ENCODE data around the gene PROC.

DNA sequence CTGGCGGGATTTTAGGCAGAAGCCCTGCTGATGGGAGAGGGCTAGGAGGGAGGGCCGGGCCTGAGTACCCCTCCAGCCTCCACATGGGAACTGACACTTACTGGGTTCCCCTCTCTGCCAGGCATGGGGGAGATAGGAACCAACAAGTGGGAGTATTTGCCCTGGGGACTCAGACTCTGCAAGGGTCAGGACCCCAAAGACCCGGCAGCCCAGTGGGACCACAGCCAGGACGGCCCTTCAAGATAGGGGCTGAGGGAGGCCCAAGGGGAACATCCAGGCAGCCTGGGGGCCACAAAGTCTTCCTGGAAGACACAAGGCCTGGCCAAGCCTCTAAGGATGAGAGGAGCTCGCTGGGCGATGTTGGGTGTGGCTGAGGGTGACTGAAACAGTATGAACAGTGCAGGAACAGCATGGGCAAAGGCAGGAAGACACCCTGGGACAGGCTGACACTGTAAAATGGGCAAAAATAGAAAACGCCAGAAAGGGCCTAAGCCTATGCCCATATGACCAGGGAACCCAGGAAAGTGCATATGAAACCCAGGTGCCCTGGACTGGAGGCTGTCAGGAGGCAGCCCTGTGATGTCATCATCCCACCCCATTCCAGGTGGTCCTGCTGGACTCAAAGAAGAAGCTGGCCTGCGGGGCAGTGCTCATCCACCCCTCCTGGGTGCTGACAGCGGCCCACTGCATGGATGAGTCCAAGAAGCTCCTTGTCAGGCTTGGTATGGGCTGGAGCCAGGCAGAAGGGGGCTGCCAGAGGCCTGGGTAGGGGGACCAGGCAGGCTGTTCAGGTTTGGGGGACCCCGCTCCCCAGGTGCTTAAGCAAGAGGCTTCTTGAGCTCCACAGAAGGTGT lies 8.5 kb downstream of the PROC start:
- TF ChIP-seq, protein P1, sequence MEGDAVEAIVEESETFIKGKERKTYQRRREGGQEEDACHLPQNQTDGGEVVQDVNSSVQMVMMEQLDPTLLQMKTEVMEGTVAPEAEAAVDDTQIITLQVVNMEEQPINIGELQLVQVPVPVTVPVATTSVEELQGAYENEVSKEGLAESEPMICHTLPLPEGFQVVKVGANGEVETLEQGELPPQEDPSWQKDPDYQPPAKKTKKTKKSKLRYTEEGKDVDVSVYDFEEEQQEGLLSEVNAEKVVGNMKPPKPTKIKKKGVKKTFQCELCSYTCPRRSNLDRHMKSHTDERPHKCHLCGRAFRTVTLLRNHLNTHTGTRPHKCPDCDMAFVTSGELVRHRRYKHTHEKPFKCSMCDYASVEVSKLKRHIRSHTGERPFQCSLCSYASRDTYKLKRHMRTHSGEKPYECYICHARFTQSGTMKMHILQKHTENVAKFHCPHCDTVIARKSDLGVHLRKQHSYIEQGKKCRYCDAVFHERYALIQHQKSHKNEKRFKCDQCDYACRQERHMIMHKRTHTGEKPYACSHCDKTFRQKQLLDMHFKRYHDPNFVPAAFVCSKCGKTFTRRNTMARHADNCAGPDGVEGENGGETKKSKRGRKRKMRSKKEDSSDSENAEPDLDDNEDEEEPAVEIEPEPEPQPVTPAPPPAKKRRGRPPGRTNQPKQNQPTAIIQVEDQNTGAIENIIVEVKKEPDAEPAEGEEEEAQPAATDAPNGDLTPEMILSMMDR (conservative IDR thresholded peaks at IDR 0.05; ENCODE audit: low read depth, low read length), result no peak
- TF ChIP-seq CEBPB (IDR thresholded peaks at IDR 0.05; ENCODE audit: low read depth, low read length) (no peak), RFX5 (IDR thresholded peaks at IDR 0.05; ENCODE audit: low read depth, low read length) (no peak), POLR2A (IDR thresholded peaks at IDR 0.05; ENCODE audit: low read depth, low read length) (no peak), FOS (IDR thresholded peaks at IDR 0.05; ENCODE audit: low read depth, low read length) (no peak), BHLHE40 (IDR thresholded peaks at IDR 0.05; ENCODE audit: low read depth, low read length) (no peak)
- TF ChIP-seq, protein P2, sequence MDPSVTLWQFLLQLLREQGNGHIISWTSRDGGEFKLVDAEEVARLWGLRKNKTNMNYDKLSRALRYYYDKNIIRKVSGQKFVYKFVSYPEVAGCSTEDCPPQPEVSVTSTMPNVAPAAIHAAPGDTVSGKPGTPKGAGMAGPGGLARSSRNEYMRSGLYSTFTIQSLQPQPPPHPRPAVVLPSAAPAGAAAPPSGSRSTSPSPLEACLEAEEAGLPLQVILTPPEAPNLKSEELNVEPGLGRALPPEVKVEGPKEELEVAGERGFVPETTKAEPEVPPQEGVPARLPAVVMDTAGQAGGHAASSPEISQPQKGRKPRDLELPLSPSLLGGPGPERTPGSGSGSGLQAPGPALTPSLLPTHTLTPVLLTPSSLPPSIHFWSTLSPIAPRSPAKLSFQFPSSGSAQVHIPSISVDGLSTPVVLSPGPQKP (IDR thresholded peaks at IDR 0.05; ENCODE audit: borderline replicate concordance, low read depth, low read length), result no peak

Data from IMR-90 (cell line).